Ascending aorta (tissue), 2 donors: ENCODE results near the gene OR2V2. TPM values are rescaled to one million over a fixed set of nuclear protein-coding genes. Genes with fewer than 3 reads are reported as not detected.

ENCODE experiments used
- DNase-seq, 2 donors: peaks; one replicate each; pipeline ENCODE4 v3.0.0-alpha.2; 2019; ENCODE audit warnings: low spot score in 2 of 2
- H3K27ac ChIP-seq, 2 donors: fragments of 200-600 bp; sonication (generic); one replicate each; pipeline ENCODE4 v1.5.1; 2016 to 2017; ENCODE audit warnings: mild to moderate bottlenecking in 1 of 2
- H3K27me3 ChIP-seq: fragments of 200-600 bp; sonication (generic); one replicate; pipeline ENCODE4 v1.5.1; 2017
- H3K36me3 ChIP-seq, 2 donors: fragments of 200-600 bp; sonication (generic); one replicate each; pipeline ENCODE4 v1.5.1; 2016
- H3K4me1 ChIP-seq, 2 donors: fragments of 200-600 bp; sonication (generic); one replicate each; pipeline ENCODE4 v1.5.1; 2016 to 2017; ENCODE audit warnings: mild to moderate bottlenecking in 1 of 2
- H3K4me3 ChIP-seq, 2 donors: fragments of 200-600 bp; sonication (generic); one replicate each; pipeline ENCODE4 v1.5.1; 2016 to 2017; ENCODE audit warnings: mild to moderate bottlenecking in 1 of 2
- H3K9me3 ChIP-seq, 2 donors: fragments of 200-600 bp; sonication (generic); one replicate each; pipeline ENCODE4 v1.5.1; 2016
- intact Hi-C: fragments of 100-400 bp; cut with DNase I; formaldehyde crosslinking; loops from one replicate; pipeline ENCODE4 v1.15.1; 2023
- total RNA-seq: library from RNA; depleted of rRNA; stranded (reverse); fragments of >200 nt; gene quantifications from one replicate; pipeline ENCODE4 v1.1.0, GENCODE V29; 2016
- TF ChIP-seq, protein P1 (sequence below), 3 experiments: fragments of 200-600 bp in 2 of 3; fragments of 450-650 bp in 1 of 3; sonication (generic) in 2 of 3; IDR thresholded peaks; one replicate each; pipeline ENCODE4 v1.5.1; 2016 to 2019; ENCODE audit warnings: antibody characterized with exemption in 3 of 3, mild to moderate bottlenecking in 1 of 3, moderate library complexity in 1 of 3

The OR2V2 gene
- total RNA-seq, 1 donor from 2014 or later, result not detected

DNA sequence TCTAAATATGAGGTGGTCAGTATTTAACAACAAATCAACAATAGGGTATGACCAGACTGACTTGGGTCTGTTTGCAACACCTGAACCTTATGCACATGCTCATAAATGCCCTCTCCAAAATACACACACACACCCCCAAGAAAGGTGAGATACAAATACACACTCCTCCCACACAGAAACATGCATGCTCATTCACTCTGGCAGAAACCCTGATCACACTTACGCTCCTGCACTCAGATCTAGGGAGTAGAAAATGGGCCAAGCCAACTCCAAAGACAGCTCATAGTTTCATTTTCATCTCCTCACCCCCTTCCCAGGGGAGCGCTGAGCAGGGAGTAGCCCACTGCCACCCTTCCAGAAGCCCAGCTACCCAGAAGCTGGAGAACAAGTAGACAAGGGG lies 46.3 kb downstream of the OR2V2 start:
- H3K9me3 ChIP-seq, result no peaks in the 10 kb centered on the region
- intact Hi-C loops, result no loop called here
- H3K27ac ChIP-seq, result no peak overlapping the region
- H3K36me3 ChIP-seq, result no peaks in the 10 kb centered on the region
- no peak for DNase-seq
- H3K4me1 ChIP-seq, result peaks cover 3 to 10% of the 10 kb centered on the region in 2 donors
- TF ChIP-seq, protein P1, sequence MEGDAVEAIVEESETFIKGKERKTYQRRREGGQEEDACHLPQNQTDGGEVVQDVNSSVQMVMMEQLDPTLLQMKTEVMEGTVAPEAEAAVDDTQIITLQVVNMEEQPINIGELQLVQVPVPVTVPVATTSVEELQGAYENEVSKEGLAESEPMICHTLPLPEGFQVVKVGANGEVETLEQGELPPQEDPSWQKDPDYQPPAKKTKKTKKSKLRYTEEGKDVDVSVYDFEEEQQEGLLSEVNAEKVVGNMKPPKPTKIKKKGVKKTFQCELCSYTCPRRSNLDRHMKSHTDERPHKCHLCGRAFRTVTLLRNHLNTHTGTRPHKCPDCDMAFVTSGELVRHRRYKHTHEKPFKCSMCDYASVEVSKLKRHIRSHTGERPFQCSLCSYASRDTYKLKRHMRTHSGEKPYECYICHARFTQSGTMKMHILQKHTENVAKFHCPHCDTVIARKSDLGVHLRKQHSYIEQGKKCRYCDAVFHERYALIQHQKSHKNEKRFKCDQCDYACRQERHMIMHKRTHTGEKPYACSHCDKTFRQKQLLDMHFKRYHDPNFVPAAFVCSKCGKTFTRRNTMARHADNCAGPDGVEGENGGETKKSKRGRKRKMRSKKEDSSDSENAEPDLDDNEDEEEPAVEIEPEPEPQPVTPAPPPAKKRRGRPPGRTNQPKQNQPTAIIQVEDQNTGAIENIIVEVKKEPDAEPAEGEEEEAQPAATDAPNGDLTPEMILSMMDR (IDR thresholded peaks at IDR 0.05), result no peak
- no peak overlapping the region for H3K4me3 ChIP-seq
- H3K27me3 ChIP-seq, result no peaks in the 10 kb centered on the region

DNA sequence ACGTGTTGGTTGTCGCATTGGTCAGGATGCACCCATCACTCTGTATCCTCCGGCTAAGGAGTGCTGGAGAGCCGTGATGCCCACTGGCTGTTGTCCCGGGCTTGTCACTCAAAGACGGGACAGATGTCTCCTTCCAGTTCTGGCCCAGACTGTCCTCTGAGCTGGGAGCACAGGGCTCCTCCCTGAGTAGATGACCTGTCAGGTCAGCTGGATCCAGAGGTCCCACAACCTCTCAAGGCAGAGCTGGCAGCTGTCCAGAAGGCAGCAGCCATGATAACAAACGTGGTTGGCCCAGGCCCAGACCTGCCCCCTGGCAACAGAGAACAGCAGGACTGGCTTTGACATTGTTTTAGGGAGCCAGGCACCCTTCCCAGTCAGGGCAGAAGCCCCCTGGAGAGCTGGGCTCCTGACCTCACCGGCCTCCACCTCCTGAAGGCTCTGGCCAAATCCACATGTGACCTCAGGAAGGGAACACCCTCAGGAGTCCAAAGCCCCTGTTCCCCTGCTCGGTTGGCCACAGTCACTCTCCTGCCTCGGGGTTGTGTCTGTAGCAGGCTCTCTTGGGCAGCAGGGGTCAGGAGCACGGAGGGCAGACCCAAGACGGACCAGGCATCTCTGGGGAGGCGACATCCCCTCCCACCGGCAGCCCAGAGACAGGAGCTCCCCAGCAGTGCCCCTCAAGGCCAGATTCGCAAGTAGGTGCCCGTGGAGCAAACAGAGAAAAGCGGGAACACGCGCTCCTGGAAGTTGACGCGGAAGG lies 47.3 kb downstream of the OR2V2 start:
- Histone ChIP-seq H3K36me3 (no peaks in the 10 kb centered on the region), H3K27me3 (no peaks in the 10 kb centered on the region), H3K4me3 (no peak overlapping the region), H3K9me3 (no peaks in the 10 kb centered on the region), H3K4me1 (peaks cover 3 to 10% of the 10 kb centered on the region in 2 donors), H3K27ac (no peak overlapping the region)
- TF ChIP-seq, protein P1 (IDR thresholded peaks at IDR 0.05), result no peak
- no peak for DNase-seq
- intact Hi-C loops, result no loop called here

DNA sequence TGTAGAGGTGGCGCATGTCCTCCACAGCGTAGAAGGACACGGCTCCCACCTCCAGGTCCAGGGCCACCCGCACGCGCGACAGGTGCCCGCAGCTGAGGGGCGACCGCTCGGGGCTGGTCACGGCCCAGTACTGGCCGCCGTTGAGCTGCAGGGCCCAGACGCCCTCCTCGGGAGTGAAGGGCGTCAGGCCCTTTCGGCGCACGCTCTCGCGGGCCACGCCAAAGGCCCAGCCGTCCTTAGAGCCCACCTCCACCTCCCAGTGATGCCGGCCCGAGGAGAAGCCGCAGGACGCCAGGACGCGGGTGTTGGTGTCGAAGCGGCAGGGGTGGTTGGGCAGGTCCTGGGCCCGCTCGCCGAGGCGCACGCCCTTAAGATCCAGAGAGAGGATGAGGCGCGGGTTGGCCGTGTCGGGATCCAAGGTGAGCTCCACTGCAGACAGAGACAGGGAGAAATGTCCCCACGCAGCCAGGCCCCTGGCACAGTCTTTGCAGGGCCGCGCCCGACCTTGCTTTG lies 47.9 kb downstream of the OR2V2 start:
- TF ChIP-seq, protein P1 (IDR thresholded peaks at IDR 0.05), result no peak
- intact Hi-C loops, result no loop called here
- no peak for DNase-seq
- Histone ChIP-seq H3K4me3 (no peak overlapping the region), H3K4me1 (peaks cover 3 to 7% of the 10 kb centered on the region in 2 donors), H3K27me3 (no peaks in the 10 kb centered on the region), H3K9me3 (no peaks in the 10 kb centered on the region), H3K36me3 (no peaks in the 10 kb centered on the region), H3K27ac (no peak overlapping the region)

DNA sequence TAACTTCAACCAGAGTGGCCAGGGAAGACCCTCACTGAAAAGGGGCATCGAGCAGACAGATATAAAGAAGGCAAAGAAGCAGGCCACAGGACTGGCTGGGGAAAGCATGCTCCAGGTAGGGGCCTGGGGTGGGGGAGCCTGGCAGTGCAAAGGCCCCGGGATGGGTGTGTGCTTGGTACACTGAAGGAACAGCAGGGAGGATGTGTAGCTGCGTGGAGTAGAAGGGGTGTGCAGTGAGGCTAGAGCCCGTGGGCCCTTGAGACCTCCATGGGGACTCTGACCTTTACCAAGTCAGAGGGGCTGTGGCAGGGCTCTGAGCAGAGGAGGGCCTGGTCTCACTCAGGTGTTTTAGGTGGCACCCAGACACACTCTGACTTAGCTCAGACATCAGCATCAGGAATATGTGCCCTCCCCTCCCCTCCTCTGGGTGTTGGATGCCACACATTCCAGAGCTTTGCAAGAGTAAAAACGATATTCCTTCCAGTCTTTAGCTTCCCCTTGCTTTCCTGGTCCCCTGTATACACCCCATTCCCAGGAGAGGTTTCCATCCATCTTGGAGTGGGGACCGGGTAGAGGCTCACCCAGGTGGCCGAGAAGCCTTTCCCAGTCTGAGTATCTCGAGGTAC lies 50.1 kb downstream of the OR2V2 start:
- Histone ChIP-seq H3K9me3 (no peaks in the 10 kb centered on the region), H3K27ac (no peak overlapping the region), H3K27me3 (no peaks in the 10 kb centered on the region), H3K4me3 (no peak overlapping the region), H3K36me3 (no peaks in the 10 kb centered on the region), H3K4me1 (peaks cover under 1 to 4% of the 10 kb centered on the region in 2 donors)
- TF ChIP-seq, protein P1 (IDR thresholded peaks at IDR 0.05), result no peak
- DNase-seq, result no peak
- intact Hi-C loops, result no loop called here

DNA sequence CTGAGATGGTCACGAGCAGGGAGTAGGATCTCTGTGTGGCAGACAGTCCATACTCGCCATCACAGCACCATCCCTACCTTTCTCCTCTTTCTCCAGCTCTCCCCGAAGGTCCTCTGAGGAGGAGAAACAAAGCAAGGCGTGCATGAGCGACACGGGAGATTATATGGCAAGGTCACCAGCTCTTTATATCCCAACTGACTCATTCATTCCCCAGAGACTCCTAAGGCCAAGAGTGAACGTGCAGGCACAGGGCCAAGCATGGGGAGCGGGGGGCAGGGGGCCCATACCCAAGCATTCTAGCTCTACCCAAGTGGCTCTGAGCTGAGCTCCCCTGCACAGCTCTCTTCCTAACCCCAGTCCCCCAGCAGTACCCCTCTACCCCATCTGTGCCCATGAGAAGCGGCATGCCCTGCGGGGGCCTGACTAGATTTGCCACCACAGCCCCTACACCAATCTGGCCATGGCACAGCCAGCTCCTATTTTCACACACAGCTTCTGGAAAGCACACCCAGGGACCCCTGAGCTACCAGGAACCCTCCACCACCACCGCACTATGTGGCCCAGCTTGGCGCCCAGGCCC lies 50.8 kb downstream of the OR2V2 start:
- DNase-seq, result no peak

More for the DNA sequence above, 50.8 kb downstream of the OR2V2 start:
- no peak overlapping the region for H3K27ac ChIP-seq
- intact Hi-C loops, result no loop called here
- no peaks in the 10 kb centered on the region for H3K4me1 ChIP-seq
- no peaks in the 10 kb centered on the region for H3K36me3 ChIP-seq
- no peak overlapping the region for H3K4me3 ChIP-seq
- TF ChIP-seq, protein P1 (IDR thresholded peaks at IDR 0.05), result no peak
- no peaks in the 10 kb centered on the region for H3K27me3 ChIP-seq
- H3K9me3 ChIP-seq, result no peaks in the 10 kb centered on the region
